Measurements from ENCODE around the gene FAU. TPM values are rescaled to one million over a fixed set of nuclear protein-coding genes. Genes with fewer than 3 reads are reported as not detected.

Gene FAU
- total and polyA plus RNA-seq, 2 of the 13 experiments (the other 11 are each of a cell fraction or from before 2014, with no cell fraction given): 374 to 869 TPM

- no peak for TF ChIP-seq AHDC1 (CRISPR knock-in tag; IDR thresholded peaks at IDR 0.05; ENCODE audit: borderline replicate concordance)
- peak; percentile 57; the same call in 1 of the 2 replicates for TF ChIP-seq TARDBP (CRISPR knock-in tag; IDR thresholded peaks at IDR 0.05)
- no peak for TF ChIP-seq ZNF597 (CRISPR knock-in tag; IDR thresholded peaks at IDR 0.05)
- peak; percentile 87 for TF ChIP-seq ZC3H13 (CRISPR knock-in tag; IDR thresholded peaks at IDR 0.05)
- no peak for TF ChIP-seq STAG1 (CRISPR knock-in tag; IDR thresholded peaks at IDR 0.05)
- peak; percentile 53; the same call in 1 of the 2 replicates for TF ChIP-seq MYC (CRISPR knock-in tag; IDR thresholded peaks at IDR 0.05; ENCODE audit: borderline replicate concordance)
- TF ChIP-seq ZNF781 (CRISPR knock-in tag; IDR thresholded peaks at IDR 0.05; ENCODE audit: borderline replicate concordance, not compliant biosample characterization): peak; percentile 94
- TF ChIP-seq NAIF1 (CRISPR knock-in tag; IDR thresholded peaks at IDR 0.05; ENCODE audit: borderline replicate concordance): peak; percentile 64; the same call in 1 of the 2 replicates
- TF ChIP-seq KAT7 (CRISPR knock-in tag; IDR thresholded peaks at IDR 0.05; ENCODE audit: borderline replicate concordance): no peak
- TF ChIP-seq RARG (CRISPR knock-in tag; IDR thresholded peaks at IDR 0.05; ENCODE audit: low read depth): no peak
- TF ChIP-seq ZFP62 (CRISPR knock-in tag; IDR thresholded peaks at IDR 0.05): peak; percentile 74; the same call in 1 of the 2 replicates
- TF ChIP-seq ZNF510 (CRISPR knock-in tag; IDR thresholded peaks at IDR 0.05; ENCODE audit: low read depth): peak; percentile 64; the same call in 1 of the 2 replicates
- TF ChIP-seq ELF1 (CRISPR knock-in tag; IDR thresholded peaks at IDR 0.05): peak; percentile 22; the same call in 1 of the 2 replicates
- TF ChIP-seq POLR2AphosphoS2 (IDR thresholded peaks at IDR 0.05; ENCODE audit: low read depth, low read length): peak; percentile 79; the same call in 1 of the 2 replicates
- no peak for TF ChIP-seq IRX3 (CRISPR knock-in tag; IDR thresholded peaks at IDR 0.05; ENCODE audit: borderline replicate concordance, low read depth)
- TF ChIP-seq MLX (CRISPR knock-in tag; IDR thresholded peaks at IDR 0.05): no peak
- TF ChIP-seq ZBTB7A (CRISPR knock-in tag; IDR thresholded peaks at IDR 0.05): peak; percentile 35; the same call in 1 of the 2 replicates
- no peak for TF ChIP-seq ZBTB42 (CRISPR knock-in tag; IDR thresholded peaks at IDR 0.05)
- TF ChIP-seq GLMP (CRISPR knock-in tag; IDR thresholded peaks at IDR 0.05; ENCODE audit: borderline replicate concordance): no peak
- TF ChIP-seq ZMYM4 (CRISPR knock-in tag; IDR thresholded peaks at IDR 0.05): peak; percentile 62
- 0 out of 2 replicates have a peak, but pooled peaks have one; percentile 29 for TF ChIP-seq PAX8 (CRISPR knock-in tag; IDR thresholded peaks at IDR 0.05; ENCODE audit: borderline replicate concordance)
Measured at GRCh38 chr11:65111744-65112545, 10.0 kb downstream of the FAU start, which contains the start of gene TM7SF2 (continued).

All from HepG2 (cell line).